Measurements from ENCODE around the gene ZBTB17. TPM values are rescaled to one million over a fixed set of nuclear protein-coding genes. Genes with fewer than 3 reads are reported as not detected.
A peak's percentile ranks its signal among the peaks of the same experiment; 100 is the strongest.

ZBTB17 gene
- total and polyA plus RNA-seq, 9 of the 15 experiments (the other 6 are each of a cell fraction or from before 2014, with no cell fraction given): 1.1 to 53.4 (median 29.6) TPM

- H3K36me3 ChIP-seq (ENCODE audit: control insufficient read depth, insufficient read depth, low read length): no peaks in the 10 kb centered on the region
- H3K9me1 ChIP-seq (ENCODE audit: control insufficient read depth, insufficient read depth, low read length): no peaks in the 10 kb centered on the region
- DNase-seq (ENCODE audit: extremely low read depth in 1 of 4, low spot score in 3 of 4) (peak in 1 of 4 experiments; percentile 4), FAIRE-seq (no peak), ATAC-seq (no peak)
- WGBS (ENCODE audit: insufficient coverage, low coverage, missing lambda C conversion rate): 14% methylated on average over 5 of the region's 5 CpGs
- H4K20me1 ChIP-seq (replicated peaks; ENCODE audit: control insufficient read depth, insufficient read depth, low read length): no peaks in the 10 kb centered on the region
- H3K27me3 ChIP-seq (ENCODE audit: control insufficient read depth in 2 of 2, insufficient read depth in 2 of 2, low read length in 2 of 2): peaks cover 5 to 9% of the 10 kb centered on the region in 2 experiments; a peak in 3 of 5 replicates
- no peak overlapping the region for H3K9ac ChIP-seq (ENCODE audit: insufficient read depth in 1 of 2, low read depth in 2 of 2, low read length in 2 of 2)
- BruUV-seq (replicated peaks): no TSS peak
- H3K4me1 ChIP-seq (replicated peaks in 1 of 2; ENCODE audit: control insufficient read depth in 2 of 2, insufficient read depth in 2 of 2, low read length in 2 of 2): peaks cover 0 to 8% of the 10 kb centered on the region in 2 experiments; a peak in 1 of 5 replicates
- in situ Hi-C loops (cut with MboI): no loop called here
- ChIA-PET CTCF (ENCODE audit: low intra/inter-chr PET ratio) (no interaction called here), POLR2A (interaction anchor here (0.6 to 1.1 kb wide), 4 partner anchors 9 to 184 kb away, joined by 3 read pairs; no protein-coding TSS in a partner anchor)
- H3K4me3 ChIP-seq: no peak overlapping the region
- peaks cover 13% of the 10 kb centered on the region for H3K9me3 ChIP-seq (replicated peaks; ENCODE audit: control insufficient read depth, insufficient read depth, low read depth, low read length)
- H3K27ac ChIP-seq (ENCODE audit: extremely low read depth, low read depth, low read length): no peak overlapping the region
- no peak overlapping the region for H3K4me2 ChIP-seq (ENCODE audit: insufficient read depth, low read length)
- no peaks in the 10 kb centered on the region for H3K79me2 ChIP-seq (ENCODE audit: control insufficient read depth, insufficient read depth, low read length)
- intact Hi-C loops (cut with micrococcal nuclease): no loop called here
- no peak overlapping the region for H2AFZ ChIP-seq (ENCODE audit: low read depth, low read length)
- TF ChIP-seq SUPT5H (IDR thresholded peaks at IDR 0.05) (no peak), CHD4 (IDR thresholded peaks at IDR 0.05; ENCODE audit: insufficient read depth, insufficient replicate concordance, low read depth, low read length, poor library complexity, severe bottlenecking) (no peak), IRF9 (tag; IDR thresholded peaks at IDR 0.05) (no peak), E2F6 (IDR thresholded peaks at IDR 0.05; ENCODE audit: borderline replicate concordance in 1 of 2, extremely low read depth in 1 of 2, insufficient read depth in 1 of 2, insufficient read length in 1 of 2, low read depth in 1 of 2, low read length in 1 of 2, poor library complexity in 1 of 2, severe bottlenecking in 1 of 2) (no peak), ZBTB40 (IDR thresholded peaks at IDR 0.05) (peak; percentile 79), ZBTB40 (CRISPR knock-in tag; IDR thresholded peaks at IDR 0.05) (no peak), ZNF449 (CRISPR knock-in tag; IDR thresholded peaks at IDR 0.05) (no peak)
Measured at GRCh38 chr1:15985611-15986297, 9.9 kb upstream of the ZBTB17 start.

Measured in K562 (cell line).